HCT116 (cell line): ENCODE results near the gene SELENOW. TPM values are rescaled to one million over a fixed set of nuclear protein-coding genes. Genes with fewer than 3 reads are reported as not detected.

ENCODE experiments used
- ATAC-seq: fragments of 200-7000 bp; cut with Tn5 transposase; 2 replicates; pipeline ENCODE4 v1.9.1; 2020; ENCODE audit warnings: mild to moderate bottlenecking, moderate library complexity
- BruUV-seq: library from RNA; stranded (reverse); fragments of 400-500 nt; replicated peaks from 2 replicates; lab custom pipeline; 2021; lab: Mats Ljungman, UMichigan
- CTCF ChIA-PET: fragments of 300-600 bp; sonication (Branson Sonifier 250); formaldehyde crosslinking; loops from one replicate; lab custom pipeline; 2021; ENCODE audit warnings: antibody characterized with exemption; lab: Charles Lee
- POLR2A ChIA-PET: fragments of 300-600, 350-600 bp; sonication (Branson Sonifier 250); formaldehyde crosslinking; loops from one replicate; lab custom pipeline; 2021; ENCODE audit warnings: antibody characterized with exemption; lab: Charles Lee
- RAD21 ChIA-PET, 2 experiments: fragments of 300-600 bp; sonication (Branson Sonifier 250); formaldehyde crosslinking; loops; one replicate each; lab custom pipeline; 2023; ENCODE audit warnings: low total read pairs in 2 of 2; ENCODE audit not compliant: uncharacterized antibody in 2 of 2, unreplicated experiment in 2 of 2, low non-redundant PET in 1 of 2; lab: Charles Lee
- DNase-seq: peaks from one replicate; pipeline ENCODE4 v3.0.0-alpha.2; 2010; ENCODE audit warnings: low read depth, low spot score
- H2AFZ ChIP-seq: fragments of 200-600 bp; shearing (Covaris generic), sonication (generic); 2 replicates; pipeline ENCODE4 v1.6.1; 2017; ENCODE audit warnings: low read depth, mixed run types, mixed read lengths, antibody characterized with exemption, low read length; ENCODE audit not compliant: poor library complexity, severe bottlenecking
- H3K27ac ChIP-seq: 2 replicates; pipeline ENCODE4 v1.5.1; 2012; ENCODE audit warnings: low read depth, low read length
- H3K27me3 ChIP-seq: fragments of 200-600 bp; sonication (generic); 2 replicates; pipeline ENCODE4 v1.6.1; 2016; ENCODE audit warnings: mixed run types, low read length, mixed read lengths; ENCODE audit not compliant: insufficient read depth
- H3K36me3 ChIP-seq, 2 experiments: fragments of 200-500 bp in 1 of 2; fragments of 200-600 bp in 1 of 2; sonication (Bioruptor generic) in 1 of 2; sonication (generic) in 1 of 2; 2 replicates each; pipeline versions ENCODE4 v1.5.1 to v1.6.1; 2014 to 2016; ENCODE audit warnings: low read length in 2 of 2, inconsistent platforms in 1 of 2, mixed read lengths in 1 of 2, mixed run types in 1 of 2; ENCODE audit not compliant: insufficient read depth in 2 of 2, control insufficient read depth in 1 of 2
- H3K4me1 ChIP-seq, 2 experiments: fragments of 200-600 bp in 1 of 2; sonication (generic) in 1 of 2; 2 replicates each; pipeline versions ENCODE4 v1.5.1 to v1.6.1; 2012 to 2017; ENCODE audit warnings: low read length in 2 of 2, inconsistent platforms in 1 of 2, mild to moderate bottlenecking in 1 of 2, mixed read lengths in 1 of 2, mixed run types in 1 of 2, moderate library complexity in 1 of 2; ENCODE audit not compliant: insufficient read depth in 2 of 2, control insufficient read depth in 1 of 2
- H3K4me2 ChIP-seq: fragments of 200-600 bp; sonication (generic); 2 replicates; pipeline ENCODE4 v1.6.1; 2017; ENCODE audit warnings: mixed run types, low read length, mixed read lengths
- H3K4me3 ChIP-seq, 2 experiments: fragments of 200-600 bp in 1 of 2; sonication (generic) in 1 of 2; replicated peaks in 1 of 2; 2 replicates each; pipeline ENCODE4 v1.5.1; 2011 to 2016; ENCODE audit warnings: low read length in 2 of 2, control low read depth in 1 of 2, low read depth in 1 of 2, mild to moderate bottlenecking in 1 of 2, mixed read lengths in 1 of 2, mixed run types in 1 of 2
- H3K79me2 ChIP-seq: fragments of 200-600 bp; sonication (generic); 2 replicates; pipeline ENCODE4 v1.6.1; 2017; ENCODE audit warnings: mild to moderate bottlenecking, mixed run types, low read length, moderate library complexity, mixed read lengths; ENCODE audit not compliant: insufficient read depth
- H3K9ac ChIP-seq: fragments of 200-600 bp; sonication (generic); 2 replicates; pipeline ENCODE4 v1.6.1; 2016; ENCODE audit warnings: low read length, mixed read lengths
- H3K9me2 ChIP-seq: fragments of 200-600 bp; sonication (generic), shearing (Covaris generic); 2 replicates; pipeline ENCODE4 v1.6.1; 2017; ENCODE audit warnings: mixed run types, mild to moderate bottlenecking, moderate library complexity; ENCODE audit not compliant: insufficient read depth
- H3K9me3 ChIP-seq, 2 experiments: fragments of 200-500 bp in 1 of 2; fragments of 200-600 bp in 1 of 2; sonication (Bioruptor generic) in 1 of 2; sonication (generic) in 1 of 2; 2 replicates each; pipeline ENCODE4 v1.6.1; 2014 to 2017; ENCODE audit warnings: low read length in 2 of 2, mixed read lengths in 2 of 2, inconsistent platforms in 1 of 2, low read depth in 1 of 2, mild to moderate bottlenecking in 1 of 2, mixed run types in 1 of 2, moderate library complexity in 1 of 2; ENCODE audit not compliant: control insufficient read depth in 1 of 2, insufficient read depth in 1 of 2
- H4K20me1 ChIP-seq: fragments of 200-600 bp; sonication (generic), shearing (Covaris generic); 2 replicates; pipeline ENCODE4 v1.6.1; 2017; ENCODE audit warnings: mixed run types, mild to moderate bottlenecking, moderate library complexity; ENCODE audit not compliant: insufficient read depth
- EZH2 ChIP-seq: fragments of 200-600 bp; sonication (generic); IDR thresholded peaks from 2 replicates; pipeline ENCODE4 v1.6.1; 2017; ENCODE audit warnings: antibody characterized with exemption, mixed run types
- FOSL1 ChIP-seq: IDR thresholded peaks from 2 replicates; pipeline ENCODE4 v1.6.1; 2012; ENCODE audit warnings: low read depth
- SP1 ChIP-seq: IDR thresholded peaks from 2 replicates; pipeline ENCODE4 v1.6.1; 2012; ENCODE audit warnings: low read depth
- intact Hi-C: fragments of 100-400 bp; cut with micrococcal nuclease; formaldehyde crosslinking; loops from 2 replicates; pipeline ENCODE4 v1.10.0; 2022
- total RNA-seq: library from RNA; stranded (reverse); gene quantifications from one replicate; pipeline ENCODE4 v1.2.1, GENCODE V29; 2021; ENCODE audit not compliant: unreplicated experiment
- TF ChIP-seq, protein P1 (sequence below), 3 experiments: fragments of 200-600 bp in 1 of 3; sonication (generic) in 1 of 3; IDR thresholded peaks in 2 of 3; conservative IDR thresholded peaks in 1 of 3; 2 replicates each; pipeline ENCODE4 v1.5.1; 2012 to 2017; ENCODE audit warnings: low read depth in 2 of 3, low read length in 2 of 3, antibody characterized with exemption in 1 of 3, borderline replicate concordance in 1 of 3, control low read depth in 1 of 3, mild to moderate bottlenecking in 1 of 3, mixed read lengths in 1 of 3, mixed run types in 1 of 3, moderate library complexity in 1 of 3; ENCODE audit not compliant: insufficient read depth in 1 of 3
- TF ChIP-seq, protein P2 (sequence below): IDR thresholded peaks from 2 replicates; pipeline ENCODE4 v1.6.1; 2012
- TF ChIP-seq, protein P3 (sequence below): IDR thresholded peaks from 2 replicates; pipeline ENCODE4 v1.6.1; 2012; ENCODE audit warnings: low read depth

SELENOW gene
- total RNA-seq, 1 experiment from 2014 or later: 181 TPM

DNA sequence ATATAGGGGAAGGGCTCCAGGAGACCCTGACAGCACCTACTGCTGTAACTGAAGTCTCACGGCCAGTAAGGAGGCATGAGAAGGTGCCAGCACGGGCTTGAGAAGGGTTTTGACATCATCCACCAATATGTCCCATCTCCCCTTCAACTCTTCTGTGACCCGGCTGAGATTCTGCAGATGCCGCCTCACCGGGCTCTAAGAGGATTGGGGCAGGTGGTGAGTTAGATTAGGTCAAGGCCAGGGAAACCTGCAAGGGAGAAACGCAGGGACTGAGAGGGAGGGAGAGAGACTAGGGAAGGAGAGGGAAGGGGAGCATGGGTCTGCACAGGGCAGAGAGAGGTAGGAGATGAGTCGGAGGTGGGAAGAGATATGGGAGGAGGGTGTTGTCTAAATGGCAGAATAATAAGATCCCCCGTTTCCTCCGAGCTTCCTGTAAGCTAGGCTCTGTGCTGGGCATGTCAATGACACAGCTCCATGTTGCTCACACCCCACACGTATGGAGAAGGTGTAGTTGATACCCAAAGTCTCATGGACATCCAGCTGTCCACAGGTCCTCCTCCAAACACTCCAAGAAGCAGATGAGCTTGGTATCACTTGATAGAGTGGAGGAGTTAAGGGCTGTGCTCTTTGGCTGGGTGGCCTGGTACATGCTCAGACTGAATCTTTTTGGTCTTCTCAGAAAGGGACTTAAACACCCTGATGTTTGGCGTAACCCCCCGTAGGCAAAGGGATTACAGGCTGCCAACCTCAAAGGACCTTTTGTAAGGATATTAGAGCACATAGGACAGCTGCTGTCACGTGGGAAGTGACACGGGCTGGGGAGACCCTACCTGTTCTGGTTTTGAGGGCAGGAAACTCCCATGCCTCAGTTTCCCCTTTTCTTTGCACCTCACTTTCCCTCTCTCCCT is 19.7 kb downstream of the SELENOW start:
- no peak overlapping the region for H3K4me3 ChIP-seq
- no peak overlapping the region for H3K27ac ChIP-seq
- DNase-seq (no peak), ATAC-seq (peak; percentile 22; the same call in 1 of the 2 replicates)
- no peaks in the 10 kb centered on the region; a peak in 3 of 4 replicates for H3K4me1 ChIP-seq
- H3K9ac ChIP-seq: no peak overlapping the region
- CTCF ChIA-PET: no interaction called here
- H3K9me2 ChIP-seq: no peaks in the 10 kb centered on the region
- H3K27me3 ChIP-seq: no peaks in the 10 kb centered on the region
- no peaks in the 10 kb centered on the region for H4K20me1 ChIP-seq
- no peaks in the 10 kb centered on the region for H3K36me3 ChIP-seq
- no peak overlapping the region for H2AFZ ChIP-seq
- H3K79me2 ChIP-seq: no peaks in the 10 kb centered on the region
- POLR2A ChIA-PET: interaction anchor here (0.6 kb wide), 1 partner anchor 200 kb away, joined by 4 read pairs; no protein-coding TSS in a partner anchor
- BruUV-seq: no TSS peak
- RAD21 ChIA-PET: interaction anchor here in 1 of 2 experiments (0.6 kb wide), 1 partner anchor 31 kb away, joined by 4 read pairs; no protein-coding TSS in a partner anchor
- no peaks in the 10 kb centered on the region for H3K9me3 ChIP-seq
- TF ChIP-seq SP1 (no peak), FOSL1 (no peak), EZH2 (no peak)
- TF ChIP-seq, protein P1, sequence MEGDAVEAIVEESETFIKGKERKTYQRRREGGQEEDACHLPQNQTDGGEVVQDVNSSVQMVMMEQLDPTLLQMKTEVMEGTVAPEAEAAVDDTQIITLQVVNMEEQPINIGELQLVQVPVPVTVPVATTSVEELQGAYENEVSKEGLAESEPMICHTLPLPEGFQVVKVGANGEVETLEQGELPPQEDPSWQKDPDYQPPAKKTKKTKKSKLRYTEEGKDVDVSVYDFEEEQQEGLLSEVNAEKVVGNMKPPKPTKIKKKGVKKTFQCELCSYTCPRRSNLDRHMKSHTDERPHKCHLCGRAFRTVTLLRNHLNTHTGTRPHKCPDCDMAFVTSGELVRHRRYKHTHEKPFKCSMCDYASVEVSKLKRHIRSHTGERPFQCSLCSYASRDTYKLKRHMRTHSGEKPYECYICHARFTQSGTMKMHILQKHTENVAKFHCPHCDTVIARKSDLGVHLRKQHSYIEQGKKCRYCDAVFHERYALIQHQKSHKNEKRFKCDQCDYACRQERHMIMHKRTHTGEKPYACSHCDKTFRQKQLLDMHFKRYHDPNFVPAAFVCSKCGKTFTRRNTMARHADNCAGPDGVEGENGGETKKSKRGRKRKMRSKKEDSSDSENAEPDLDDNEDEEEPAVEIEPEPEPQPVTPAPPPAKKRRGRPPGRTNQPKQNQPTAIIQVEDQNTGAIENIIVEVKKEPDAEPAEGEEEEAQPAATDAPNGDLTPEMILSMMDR (IDR thresholded peaks at IDR 0.05 in 2 of 3, conservative IDR thresholded peaks at IDR 0.05 in 1 of 3; ENCODE audit: borderline replicate concordance in 1 of 3, insufficient read depth in 1 of 3, low read depth in 2 of 3, low read length in 2 of 3): no peak
- TF ChIP-seq, protein P2, sequence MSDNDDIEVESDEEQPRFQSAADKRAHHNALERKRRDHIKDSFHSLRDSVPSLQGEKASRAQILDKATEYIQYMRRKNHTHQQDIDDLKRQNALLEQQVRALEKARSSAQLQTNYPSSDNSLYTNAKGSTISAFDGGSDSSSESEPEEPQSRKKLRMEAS: no peak
- TF ChIP-seq, protein P3, sequence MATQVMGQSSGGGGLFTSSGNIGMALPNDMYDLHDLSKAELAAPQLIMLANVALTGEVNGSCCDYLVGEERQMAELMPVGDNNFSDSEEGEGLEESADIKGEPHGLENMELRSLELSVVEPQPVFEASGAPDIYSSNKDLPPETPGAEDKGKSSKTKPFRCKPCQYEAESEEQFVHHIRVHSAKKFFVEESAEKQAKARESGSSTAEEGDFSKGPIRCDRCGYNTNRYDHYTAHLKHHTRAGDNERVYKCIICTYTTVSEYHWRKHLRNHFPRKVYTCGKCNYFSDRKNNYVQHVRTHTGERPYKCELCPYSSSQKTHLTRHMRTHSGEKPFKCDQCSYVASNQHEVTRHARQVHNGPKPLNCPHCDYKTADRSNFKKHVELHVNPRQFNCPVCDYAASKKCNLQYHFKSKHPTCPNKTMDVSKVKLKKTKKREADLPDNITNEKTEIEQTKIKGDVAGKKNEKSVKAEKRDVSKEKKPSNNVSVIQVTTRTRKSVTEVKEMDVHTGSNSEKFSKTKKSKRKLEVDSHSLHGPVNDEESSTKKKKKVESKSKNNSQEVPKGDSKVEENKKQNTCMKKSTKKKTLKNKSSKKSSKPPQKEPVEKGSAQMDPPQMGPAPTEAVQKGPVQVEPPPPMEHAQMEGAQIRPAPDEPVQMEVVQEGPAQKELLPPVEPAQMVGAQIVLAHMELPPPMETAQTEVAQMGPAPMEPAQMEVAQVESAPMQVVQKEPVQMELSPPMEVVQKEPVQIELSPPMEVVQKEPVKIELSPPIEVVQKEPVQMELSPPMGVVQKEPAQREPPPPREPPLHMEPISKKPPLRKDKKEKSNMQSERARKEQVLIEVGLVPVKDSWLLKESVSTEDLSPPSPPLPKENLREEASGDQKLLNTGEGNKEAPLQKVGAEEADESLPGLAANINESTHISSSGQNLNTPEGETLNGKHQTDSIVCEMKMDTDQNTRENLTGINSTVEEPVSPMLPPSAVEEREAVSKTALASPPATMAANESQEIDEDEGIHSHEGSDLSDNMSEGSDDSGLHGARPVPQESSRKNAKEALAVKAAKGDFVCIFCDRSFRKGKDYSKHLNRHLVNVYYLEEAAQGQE: no peak
- TF ChIP-seq, all 23 proteins: peak for 0
- no peak overlapping the region for H3K4me2 ChIP-seq
- intact Hi-C loops: no loop called here
